Measurements from ENCODE around the gene SEC23B. TPM values are rescaled to one million over a fixed set of nuclear protein-coding genes. Genes with fewer than 3 reads are reported as not detected.

Gene SEC23B
- 57.7 TPM for total RNA-seq
- 10 to 100 TPM; 45.0 to 54.5 (median 46.9) TPM for polyA plus RNA-seq

GRCh38 chr20:18507218-18508191 lies at the start of gene SEC23B:
SEC23B (plus strand) TSS chr20:18507940; CDS start chr20:18510836, 2,896 bp downstream.
- peak within 1 kb of the TSS; percentile 100 for H3K27ac Mint-ChIP-seq
- Histone ChIP-seq H3K36me3 (ENCODE audit: control insufficient read depth, insufficient read depth, low read length) (peaks cover 19% of the 10 kb centered on the region), H3K27me3 (ENCODE audit: control insufficient read depth, insufficient read depth, low read length) (no peaks in the 10 kb centered on the region), H3K4me3 (ENCODE audit: low read depth, low read length) (peak within 1 kb of the TSS; percentile 94), H3K9me3 (ENCODE audit: control insufficient read depth in 2 of 2, low read length in 2 of 2) (no peaks in the 10 kb centered on the region), H3K4me1 (ENCODE audit: control insufficient read depth, insufficient read depth, low read length, poor library complexity, severe bottlenecking) (peaks cover 23% of the 10 kb centered on the region), H3K27ac (ENCODE audit: insufficient read depth, low read length, poor library complexity, severe bottlenecking) (peak within 1 kb of the TSS; percentile 99)
- H3K9me3 Mint-ChIP-seq = no peaks in the 10 kb centered on the region
- peaks cover 4 to 51% (median 36%) of the 10 kb centered on the region in 4 donors for H3K4me1 Mint-ChIP-seq
- peak within 1 kb of the TSS; percentile 95 to 100 (median 98) for H3K4me3 Mint-ChIP-seq
- H3K36me3 Mint-ChIP-seq = peaks cover 17% of the 10 kb centered on the region
- peak; percentile 90 to 91 for ATAC-seq (ENCODE audit: low read depth in 2 of 2)
- DNase-seq = peak; percentile 98 to 99 (median 99)
- peaks cover 6% of the 10 kb centered on the region for H3K27me3 Mint-ChIP-seq

DNA sequence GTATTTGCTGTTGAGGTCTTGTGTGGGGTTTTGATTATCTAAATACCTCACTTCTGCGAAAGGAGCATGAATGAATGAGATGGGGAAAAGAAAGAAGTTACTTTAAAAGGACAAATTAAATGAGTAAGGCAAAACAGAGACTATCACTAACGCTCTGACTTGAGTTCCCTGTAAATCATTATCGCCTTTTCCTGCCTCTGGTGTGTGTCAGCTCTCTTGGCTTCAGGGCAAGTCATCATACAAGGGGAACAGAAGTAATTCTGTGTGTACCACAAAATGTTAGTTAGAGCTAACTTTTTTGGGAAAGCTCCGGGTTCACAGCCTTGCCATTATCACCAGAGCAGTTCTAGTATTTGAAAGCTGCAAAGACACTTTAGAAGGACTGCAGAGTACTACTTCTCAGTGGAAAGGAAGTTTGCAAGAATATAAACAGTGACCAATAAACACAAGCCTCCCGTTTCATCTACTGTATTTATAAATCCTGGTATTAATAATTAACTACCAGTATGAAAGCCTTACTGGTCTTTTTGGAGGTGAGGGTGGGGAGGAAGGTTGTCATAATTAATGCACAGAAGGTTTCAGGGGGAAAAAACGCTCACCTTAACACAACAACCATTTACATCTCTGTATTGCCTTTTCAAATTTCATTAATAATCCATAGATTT lies 42.1 kb upstream of the SEC23B start:
- H3K9me3 ChIP-seq (ENCODE audit: control insufficient read depth in 2 of 2, low read length in 2 of 2) = no peaks in the 10 kb centered on the region
- H3K27ac ChIP-seq (ENCODE audit: insufficient read depth, low read length, poor library complexity, severe bottlenecking) = no peak overlapping the region
- H3K27me3 ChIP-seq (ENCODE audit: control insufficient read depth, insufficient read depth, low read length) = no peaks in the 10 kb centered on the region
- peaks cover 5% of the 10 kb centered on the region for H3K36me3 ChIP-seq (ENCODE audit: control insufficient read depth, insufficient read depth, low read length)
- Mint-ChIP-seq H3K27me3 (no peaks in the 10 kb centered on the region), H3K27ac (peak overlapping the region; percentile 92 to 97 (median 96)), H3K4me3 (peak overlapping the region; percentile 84 to 97 (median 96)), H3K36me3 (peaks cover 5% of the 10 kb centered on the region), H3K4me1 (peaks cover 0 to 31% (median 19%) of the 10 kb centered on the region in 4 donors), H3K9me3 (no peaks in the 10 kb centered on the region)
- H3K4me1 ChIP-seq (ENCODE audit: control insufficient read depth, insufficient read depth, low read length, poor library complexity, severe bottlenecking) = peaks cover 23% of the 10 kb centered on the region
- H3K4me3 ChIP-seq (ENCODE audit: low read depth, low read length) = peak overlapping the region; percentile 90
- DNase-seq = no peak
- no peak for ATAC-seq (ENCODE audit: low read depth in 2 of 2)

- Histone ChIP-seq H3K27ac (ENCODE audit: insufficient read depth, low read length, poor library complexity, severe bottlenecking) (peak overlapping the region; percentile 91), H3K4me1 (ENCODE audit: control insufficient read depth, insufficient read depth, low read length, poor library complexity, severe bottlenecking) (peaks cover 23% of the 10 kb centered on the region), H3K9me3 (ENCODE audit: control insufficient read depth in 2 of 2, low read length in 2 of 2) (no peaks in the 10 kb centered on the region), H3K36me3 (ENCODE audit: control insufficient read depth, insufficient read depth, low read length) (peaks cover 12% of the 10 kb centered on the region), H3K4me3 (ENCODE audit: low read depth, low read length) (peak overlapping the region; percentile 90), H3K27me3 (ENCODE audit: control insufficient read depth, insufficient read depth, low read length) (no peaks in the 10 kb centered on the region)
- Mint-ChIP-seq H3K9me3 (no peaks in the 10 kb centered on the region), H3K4me3 (peak overlapping the region; percentile 84 to 97 (median 96)), H3K27me3 (no peaks in the 10 kb centered on the region), H3K36me3 (peaks cover 5% of the 10 kb centered on the region), H3K4me1 (peaks cover 0 to 31% (median 19%) of the 10 kb centered on the region in 4 donors), H3K27ac (peak overlapping the region; percentile 96 to 98 (median 97))
- no peak for DNase-seq
- no peak for ATAC-seq (ENCODE audit: low read depth in 2 of 2)
These were observed 41.2 kb upstream of the SEC23B start for GRCh38 chr20:18466574-18466893.

DNA sequence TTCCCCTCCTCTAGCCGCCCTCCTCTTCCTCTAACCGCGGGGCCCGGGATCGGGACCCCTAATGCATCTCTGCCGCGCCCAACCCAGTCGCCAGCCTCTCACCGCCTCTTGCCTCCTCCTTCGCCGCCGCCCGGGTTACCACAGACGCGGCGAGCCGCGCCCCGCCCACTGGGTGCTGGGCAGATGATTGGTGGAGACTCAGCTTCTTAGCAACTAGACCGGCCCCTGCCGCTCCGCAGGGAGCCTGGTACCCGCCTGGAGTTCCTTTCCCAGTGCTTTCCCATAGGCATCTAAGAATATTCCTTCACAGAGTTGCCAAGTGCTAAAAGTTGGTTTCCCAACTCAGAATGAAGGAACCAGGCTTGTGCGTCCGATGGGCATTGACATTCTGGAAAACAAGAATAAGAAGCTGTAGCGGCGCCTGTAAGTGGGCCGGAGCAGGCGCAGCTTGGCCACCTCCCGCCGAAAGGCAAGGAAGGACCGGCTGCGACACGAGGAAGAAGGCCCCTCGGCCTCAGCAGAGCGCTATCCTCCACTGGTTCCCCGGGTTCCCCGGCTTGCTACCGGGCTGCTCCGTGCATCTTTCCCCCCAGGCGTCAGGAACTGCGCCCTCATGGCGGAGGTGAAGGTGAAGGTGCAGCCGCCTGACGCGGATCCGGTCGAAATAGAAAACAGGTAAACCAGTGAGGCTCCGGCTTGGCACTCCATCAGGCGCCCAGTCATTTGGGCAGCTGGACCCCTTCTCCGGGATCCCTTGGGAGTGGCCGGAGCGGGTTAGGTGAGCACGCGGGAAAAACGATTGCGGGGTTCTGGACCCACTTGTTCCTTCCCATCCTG lies 40.6 kb upstream of the SEC23B start, which contains the start of the genes DZANK1 and POLR3F:
Gene DZANK1 (minus strand): TSS at position 137 of the 837 bp plus-strand sequence. CDS start 1,672 bp downstream, outside the sequence.
Gene POLR3F (plus strand): TSS at position 497 of the 837 bp plus-strand sequence. CDS start 117 bp downstream, at position 614.
- Mint-ChIP-seq H3K4me3 (peak within 1 kb of the TSS; percentile 84 to 97 (median 96)), H3K36me3 (peaks cover 5% of the 10 kb centered on the region), H3K27me3 (no peaks in the 10 kb centered on the region), H3K27ac (peak within 1 kb of the TSS; percentile 96 to 98 (median 97)), H3K9me3 (no peaks in the 10 kb centered on the region), H3K4me1 (peaks cover 0 to 31% (median 19%) of the 10 kb centered on the region in 4 donors)
- Histone ChIP-seq H3K9me3 (ENCODE audit: control insufficient read depth in 2 of 2, low read length in 2 of 2) (no peaks in the 10 kb centered on the region), H3K27me3 (ENCODE audit: control insufficient read depth, insufficient read depth, low read length) (no peaks in the 10 kb centered on the region), H3K27ac (ENCODE audit: insufficient read depth, low read length, poor library complexity, severe bottlenecking) (peak within 1 kb of the TSS; percentile 91), H3K36me3 (ENCODE audit: control insufficient read depth, insufficient read depth, low read length) (peaks cover 13% of the 10 kb centered on the region), H3K4me3 (ENCODE audit: low read depth, low read length) (peak within 1 kb of the TSS; percentile 90), H3K4me1 (ENCODE audit: control insufficient read depth, insufficient read depth, low read length, poor library complexity, severe bottlenecking) (peaks cover 23% of the 10 kb centered on the region)
- ATAC-seq (ENCODE audit: low read depth in 2 of 2) (peak; percentile 98), DNase-seq (peak; percentile 87 to 95 (median 92))

DNA sequence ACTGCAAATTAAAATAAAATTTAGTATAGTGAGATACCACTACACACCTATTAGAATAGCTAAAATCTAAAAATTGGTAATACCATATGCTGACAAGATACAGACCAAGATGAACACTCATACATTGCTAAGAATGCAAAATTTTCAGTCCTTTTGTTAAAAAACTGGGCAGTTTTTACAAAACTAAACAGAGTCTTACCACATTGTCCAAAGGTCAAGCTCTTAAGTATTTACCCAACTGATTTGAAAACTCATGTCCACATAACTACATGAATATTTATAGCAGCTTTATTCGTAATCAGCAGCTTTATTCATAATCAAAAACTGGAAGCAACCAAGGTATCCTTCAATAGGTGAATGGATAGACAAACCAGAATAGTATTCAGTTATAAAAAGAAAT lies 30.5 kb upstream of the SEC23B start:
- Histone ChIP-seq H3K9me3 (ENCODE audit: control insufficient read depth in 2 of 2, low read length in 2 of 2) (no peaks in the 10 kb centered on the region), H3K27ac (ENCODE audit: insufficient read depth, low read length, poor library complexity, severe bottlenecking) (no peak overlapping the region), H3K27me3 (ENCODE audit: control insufficient read depth, insufficient read depth, low read length) (no peaks in the 10 kb centered on the region), H3K4me3 (ENCODE audit: low read depth, low read length) (no peak overlapping the region), H3K36me3 (ENCODE audit: control insufficient read depth, insufficient read depth, low read length) (peaks cover 65% of the 10 kb centered on the region), H3K4me1 (ENCODE audit: control insufficient read depth, insufficient read depth, low read length, poor library complexity, severe bottlenecking) (no peaks in the 10 kb centered on the region)
- H3K4me3 Mint-ChIP-seq = no peak overlapping the region
- no peaks in the 10 kb centered on the region for H3K27me3 Mint-ChIP-seq
- H3K27ac Mint-ChIP-seq = no peak overlapping the region
- no peaks in the 10 kb centered on the region for H3K9me3 Mint-ChIP-seq
- H3K4me1 Mint-ChIP-seq = no peaks in the 10 kb centered on the region
- peaks cover 33% of the 10 kb centered on the region for H3K36me3 Mint-ChIP-seq
- DNase-seq (no peak), ATAC-seq (ENCODE audit: low read depth in 2 of 2) (no peak)

- H3K27ac ChIP-seq (ENCODE audit: insufficient read depth, low read length, poor library complexity, severe bottlenecking) = no peak overlapping the region
- Mint-ChIP-seq H3K36me3 (peaks cover 39% of the 10 kb centered on the region), H3K27ac (no peak overlapping the region), H3K27me3 (no peaks in the 10 kb centered on the region), H3K4me1 (no peaks in the 10 kb centered on the region), H3K9me3 (no peaks in the 10 kb centered on the region), H3K4me3 (no peak overlapping the region)
- H3K27me3 ChIP-seq (ENCODE audit: control insufficient read depth, insufficient read depth, low read length) = no peaks in the 10 kb centered on the region
- no peaks in the 10 kb centered on the region for H3K4me1 ChIP-seq (ENCODE audit: control insufficient read depth, insufficient read depth, low read length, poor library complexity, severe bottlenecking)
- DNase-seq (no peak), ATAC-seq (ENCODE audit: low read depth in 2 of 2) (no peak)
- H3K9me3 ChIP-seq (ENCODE audit: control insufficient read depth in 2 of 2, low read length in 2 of 2) = no peaks in the 10 kb centered on the region
- peaks cover 71% of the 10 kb centered on the region for H3K36me3 ChIP-seq (ENCODE audit: control insufficient read depth, insufficient read depth, low read length)
- no peak overlapping the region for H3K4me3 ChIP-seq (ENCODE audit: low read depth, low read length)
These were observed 29.9 kb upstream of the SEC23B start for GRCh38 chr20:18477821-18478220.

GRCh38 chr20:18481596-18481995 lies 26.1 kb upstream of the SEC23B start:
- Histone ChIP-seq H3K9me3 (ENCODE audit: control insufficient read depth in 2 of 2, low read length in 2 of 2) (no peaks in the 10 kb centered on the region), H3K4me1 (ENCODE audit: control insufficient read depth, insufficient read depth, low read length, poor library complexity, severe bottlenecking) (no peaks in the 10 kb centered on the region), H3K36me3 (ENCODE audit: control insufficient read depth, insufficient read depth, low read length) (peaks cover 62% of the 10 kb centered on the region), H3K27me3 (ENCODE audit: control insufficient read depth, insufficient read depth, low read length) (no peaks in the 10 kb centered on the region), H3K27ac (ENCODE audit: insufficient read depth, low read length, poor library complexity, severe bottlenecking) (no peak overlapping the region), H3K4me3 (ENCODE audit: low read depth, low read length) (no peak overlapping the region)
- Mint-ChIP-seq H3K27ac (peak overlapping the region in 1 of 3 donors; percentile 92), H3K27me3 (no peaks in the 10 kb centered on the region), H3K36me3 (peaks cover 30% of the 10 kb centered on the region), H3K4me1 (no peaks in the 10 kb centered on the region), H3K9me3 (no peaks in the 10 kb centered on the region), H3K4me3 (no peak overlapping the region)
- DNase-seq (no peak), ATAC-seq (ENCODE audit: low read depth in 2 of 2) (no peak)
